Retina (tissue), 1 donor: Measurements from ENCODE around the gene CDC45.
"Not testable (repeated sequence)": the region's sequence is repeated elsewhere in the genome, so short reads cannot be mapped to it uniquely, and the experiment has no call there.

Experiments
- DNase-seq: peaks from one replicate; pipeline ENCODE4 v3.0.0-alpha.2; 2016

Gene CDC45

GRCh38 chr22:19533049-19533626 lies 53.4 kb downstream of the CDC45 start:
- DNase-seq, result no peak

DNA sequence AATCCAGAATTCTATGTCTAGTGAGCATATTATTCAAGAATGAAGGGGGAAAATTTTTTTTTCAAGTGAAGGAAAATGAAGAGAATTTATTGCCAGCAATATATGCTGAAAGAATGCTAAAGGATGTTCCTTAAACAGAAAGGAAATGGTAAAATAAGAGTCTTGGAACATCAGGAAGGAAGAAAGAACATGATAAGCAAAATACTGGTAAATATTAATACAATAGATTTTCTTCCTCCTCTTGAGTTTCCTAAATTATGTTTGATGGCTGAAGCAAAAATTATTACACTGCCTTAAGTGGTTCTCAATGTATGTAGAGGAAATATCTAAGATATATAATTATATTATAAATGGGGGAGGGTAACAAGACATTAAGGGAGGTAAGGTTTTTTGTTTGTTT lies 54.1 kb downstream of the CDC45 start:
- DNase-seq, result no peak

DNA sequence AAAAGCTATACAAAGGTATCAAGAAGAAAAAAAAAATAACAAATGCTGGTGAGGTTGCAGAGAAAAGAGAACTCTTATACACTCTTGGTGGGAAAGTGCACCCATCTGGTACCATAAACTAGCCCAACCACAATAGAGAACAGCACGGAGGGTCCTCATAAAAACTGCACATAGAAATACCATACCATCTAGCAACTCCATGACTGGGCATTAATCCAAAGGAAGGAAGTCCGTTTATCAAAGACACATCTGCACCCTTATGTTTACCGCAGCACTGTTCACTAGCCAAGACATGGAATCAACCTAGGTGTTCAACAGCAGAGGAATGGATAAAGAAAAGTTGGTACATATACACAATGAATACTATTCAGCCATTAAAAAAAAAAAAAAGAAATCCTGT lies 55.3 kb downstream of the CDC45 start:
- no peak for DNase-seq

GRCh38 chr22:19536564-19536963 lies 56.8 kb downstream of the CDC45 start:
- no peak for DNase-seq

- DNase-seq, result no peak
These were observed 58.3 kb downstream of the CDC45 start for GRCh38 chr22:19537941-19538488.

DNA sequence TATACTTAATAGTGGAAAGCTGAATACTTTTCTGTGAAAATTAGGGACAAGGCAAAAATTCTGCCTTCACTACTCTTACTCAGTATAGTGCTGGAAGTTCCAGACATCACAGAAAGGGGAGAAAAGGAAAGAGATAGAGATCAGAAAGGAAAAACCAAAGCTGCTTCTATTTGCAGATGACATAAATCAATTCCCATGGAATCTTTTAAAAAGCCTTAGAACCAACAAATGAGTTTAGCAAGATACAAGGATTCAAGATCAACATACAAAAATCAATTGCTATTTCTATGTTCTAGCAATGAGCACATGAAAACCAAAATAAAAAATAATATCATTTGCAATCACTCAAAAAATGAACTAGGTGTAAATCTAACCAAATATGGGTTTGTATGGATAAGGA lies 60.7 kb downstream of the CDC45 start:
- DNase-seq, result no peak

DNA sequence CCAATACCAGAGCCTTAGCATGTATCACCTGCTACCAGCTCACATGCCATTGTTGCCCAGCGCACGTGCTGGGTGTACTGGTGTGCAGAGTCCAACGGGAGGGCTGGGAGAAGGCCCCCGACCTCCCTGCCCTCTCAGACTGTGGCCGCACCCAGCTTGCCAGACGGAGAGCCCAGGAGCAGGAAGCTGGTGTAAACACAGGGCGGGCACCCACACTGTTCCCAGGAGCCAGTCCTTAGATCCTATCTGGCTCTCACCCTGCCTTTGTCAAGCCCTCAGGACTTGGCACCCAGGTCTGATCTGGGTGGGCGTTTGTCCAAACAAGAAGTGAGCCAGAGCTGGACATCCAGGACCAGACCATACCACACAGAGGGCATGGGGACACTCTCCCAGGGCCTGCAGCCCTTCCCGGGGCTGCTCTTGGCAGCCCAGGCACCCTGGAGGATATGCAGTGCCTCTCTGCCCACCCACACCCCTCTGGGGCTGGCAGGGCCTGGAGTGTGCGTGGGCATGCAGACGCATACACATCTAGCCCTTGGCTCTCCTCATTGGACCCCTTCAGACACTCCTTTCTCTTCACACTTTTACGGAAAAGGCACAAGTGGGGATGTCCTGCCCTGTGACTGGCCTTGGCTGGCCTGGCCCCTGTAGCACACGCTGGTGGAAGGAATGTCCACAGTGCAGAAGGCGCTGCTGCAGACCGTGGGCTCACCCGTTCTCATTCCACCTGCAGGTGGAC lies 64.4 kb downstream of the CDC45 start:
- DNase-seq, result no peak

DNA sequence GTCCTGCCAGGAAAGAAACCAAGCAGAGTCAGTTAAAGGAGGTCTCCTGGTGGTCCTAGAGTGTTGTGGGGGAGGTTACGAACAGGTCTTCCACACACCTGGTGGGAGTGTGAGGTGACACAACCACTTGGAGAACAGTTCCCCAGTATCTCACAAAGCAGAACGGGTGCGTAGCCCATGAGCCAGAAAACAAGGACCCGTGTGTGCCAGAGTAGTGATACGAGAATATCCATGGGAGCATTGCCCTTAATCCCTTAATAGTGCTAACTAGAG lies 66.2 kb downstream of the CDC45 start:
- no peak for DNase-seq

DNA sequence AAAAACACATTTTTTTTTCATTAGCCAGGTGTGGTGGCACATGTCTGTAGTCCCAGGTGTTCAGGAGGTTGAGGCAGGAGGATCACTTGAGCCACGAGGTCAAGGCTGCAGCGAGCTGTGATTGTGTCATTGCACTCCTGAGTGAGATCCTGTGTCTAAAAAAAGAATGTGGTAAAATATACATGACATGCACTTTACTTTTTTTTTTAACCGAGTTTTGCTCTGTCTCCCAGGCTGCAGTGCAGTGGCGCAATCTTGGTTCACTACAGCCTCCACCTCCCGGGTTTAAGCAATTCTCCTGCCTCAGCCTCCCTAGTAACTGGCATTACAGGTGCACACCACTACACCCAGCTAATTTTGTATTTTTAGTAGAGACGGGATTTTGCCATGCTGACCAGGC lies 67.0 kb downstream of the CDC45 start:
- no peak for DNase-seq

DNA sequence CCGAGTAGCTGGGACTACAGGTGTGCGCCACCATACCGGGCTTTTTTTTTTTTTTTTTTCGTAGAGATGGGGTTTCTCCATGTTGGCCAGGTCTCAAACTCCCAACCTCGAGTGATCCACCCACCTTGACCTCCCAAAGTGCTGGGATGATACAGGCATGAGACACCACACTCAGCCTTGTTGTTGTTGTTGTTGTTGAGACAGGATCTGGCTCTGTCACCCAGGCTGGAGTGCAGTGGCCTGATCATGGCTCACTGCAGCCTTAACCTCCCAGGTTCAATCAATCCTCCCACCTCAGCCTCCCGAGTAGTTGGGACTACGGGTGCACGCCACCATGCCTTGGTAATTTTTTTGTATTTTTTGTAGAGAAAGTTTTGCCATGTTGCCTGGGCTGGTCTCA lies 67.9 kb downstream of the CDC45 start:
- DNase-seq, result no peak

DNA sequence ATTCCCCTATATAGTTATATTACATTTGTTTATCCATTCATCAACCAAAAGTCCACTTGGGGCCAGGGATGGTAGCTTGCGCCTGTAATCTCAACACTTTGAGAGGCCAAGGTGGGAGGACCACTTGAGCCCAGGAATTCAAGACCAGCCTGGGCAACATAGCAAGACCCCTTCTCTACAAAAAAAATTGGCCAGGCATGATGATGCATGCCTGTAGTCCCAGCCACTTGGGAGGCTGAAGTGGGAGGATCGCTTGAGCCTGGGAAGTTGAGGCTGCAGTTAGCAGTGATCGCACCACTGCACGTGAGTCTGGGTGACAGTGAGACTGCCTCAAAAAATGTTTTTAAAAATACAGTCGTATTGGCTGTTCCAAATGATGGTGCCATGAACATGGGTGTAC lies 68.7 kb downstream of the CDC45 start:
- not testable (repeated sequence) for DNase-seq

DNA sequence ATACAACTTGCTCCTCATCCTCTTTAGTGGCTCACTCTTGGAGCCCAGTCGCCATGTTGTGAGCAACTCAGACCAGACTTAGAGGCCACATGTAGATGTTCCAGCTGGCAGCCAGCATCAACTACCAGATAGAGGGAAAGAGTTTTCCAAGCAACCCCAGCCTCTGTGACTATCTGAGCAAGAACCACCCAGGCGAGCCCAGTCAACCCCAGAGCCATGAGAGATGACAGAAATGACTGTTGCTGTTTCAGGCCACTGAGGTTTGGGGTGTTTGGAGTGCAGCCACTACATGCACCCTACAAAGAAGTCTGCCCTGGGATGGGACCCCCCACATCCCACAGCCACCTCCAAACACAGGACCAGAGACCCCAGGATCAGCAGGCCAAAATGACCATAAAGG lies 69.2 kb downstream of the CDC45 start:
- DNase-seq, result no peak

DNA sequence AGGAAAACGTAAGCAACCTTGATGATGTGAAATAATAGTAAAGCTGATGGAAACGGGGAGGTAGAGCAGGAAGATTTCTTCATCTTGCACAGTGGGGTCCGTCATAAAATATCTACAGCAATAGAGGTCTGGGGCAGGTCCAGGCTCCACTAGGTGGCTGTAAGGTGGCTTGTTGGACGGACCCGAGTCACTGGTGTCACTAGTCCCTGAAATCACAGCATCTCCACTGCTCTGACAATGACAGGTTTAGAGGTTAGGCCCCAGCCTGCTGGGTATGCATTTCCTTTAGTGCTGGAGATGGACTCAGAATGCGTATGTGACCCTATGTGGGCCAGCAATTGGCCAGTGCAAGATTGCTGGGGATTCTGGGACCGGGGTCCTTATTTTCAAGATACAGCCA lies 69.7 kb downstream of the CDC45 start:
- DNase-seq, result no peak

DNA sequence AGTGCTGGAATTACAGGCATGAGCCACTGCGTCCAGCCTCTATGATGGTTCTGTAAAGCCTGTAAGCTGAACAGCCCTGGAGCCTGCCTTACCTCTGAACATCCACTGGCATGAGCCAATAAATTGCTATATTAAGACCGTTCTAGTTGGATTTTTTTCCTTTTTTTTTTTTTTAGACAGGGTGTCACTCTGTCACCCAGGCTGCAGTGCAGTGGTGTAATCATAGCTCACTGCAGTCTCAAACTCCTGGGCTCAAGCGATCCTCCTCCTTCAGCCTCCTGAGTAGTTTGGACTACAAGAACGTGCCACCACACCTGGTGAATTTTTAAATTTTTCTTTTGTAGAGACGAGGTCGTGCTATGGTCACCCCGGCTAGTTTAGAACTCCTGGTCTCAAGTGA lies 70.7 kb downstream of the CDC45 start:
- no peak for DNase-seq

- no peak for DNase-seq
These were observed 73.5 kb downstream of the CDC45 start for GRCh38 chr22:19553201-19553600.

DNA sequence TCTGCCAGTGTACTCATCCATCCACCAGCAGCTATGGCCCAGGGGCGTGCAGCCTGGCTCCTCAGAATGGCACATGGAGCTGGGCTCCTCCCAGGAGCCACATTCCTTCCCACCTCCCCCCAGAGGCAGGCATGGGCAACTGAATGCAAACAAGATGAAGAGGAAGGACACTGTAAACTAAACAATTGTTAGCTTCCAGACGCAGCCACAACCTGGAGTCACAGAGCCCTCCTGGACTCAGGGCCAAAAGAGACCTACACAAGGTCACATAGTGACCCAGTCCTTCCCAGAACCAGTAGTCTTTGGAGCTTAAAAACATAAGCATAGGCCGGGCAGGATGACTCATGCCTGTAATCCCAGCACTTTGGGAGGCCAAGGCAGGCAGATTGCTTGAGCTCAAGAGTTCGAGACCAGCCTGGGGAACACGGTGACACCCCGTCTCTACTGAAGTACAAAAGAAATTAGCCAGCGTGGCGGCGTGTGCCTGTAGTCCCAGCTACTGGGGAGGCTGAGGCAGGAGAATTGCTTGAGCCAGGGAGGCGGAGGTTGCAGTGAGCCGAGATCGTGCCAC lies 75.2 kb downstream of the CDC45 start:
- no peak for DNase-seq

- no peak for DNase-seq
These were observed 75.9 kb downstream of the CDC45 start for GRCh38 chr22:19555651-19556050.

GRCh38 chr22:19556963-19557545 lies 77.3 kb downstream of the CDC45 start:
- no peak for DNase-seq

DNA sequence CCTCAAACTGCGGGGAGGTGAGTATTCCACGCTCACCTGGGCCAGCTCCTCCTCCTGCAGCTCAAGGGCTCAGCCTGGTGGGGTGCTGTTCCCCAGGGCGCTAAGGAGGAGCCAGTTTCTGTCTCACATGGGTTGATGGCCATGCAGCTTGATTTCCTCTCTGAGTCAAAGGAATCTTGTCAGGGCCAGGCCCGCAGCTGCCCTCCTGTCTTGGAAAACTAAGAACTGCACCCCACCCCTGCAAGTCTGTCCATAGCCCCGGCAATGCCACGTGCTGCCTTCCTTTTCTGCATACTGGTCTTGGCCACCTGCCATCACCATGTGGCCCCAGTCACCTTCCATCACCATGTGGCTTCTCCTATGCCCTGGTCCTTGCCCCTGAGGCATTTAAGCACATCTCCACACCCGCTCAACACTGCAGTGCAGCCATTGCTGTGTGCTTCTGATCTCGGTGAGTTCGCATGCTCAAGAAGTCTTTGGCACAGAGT lies 79.6 kb downstream of the CDC45 start:
- DNase-seq, result no peak

DNA sequence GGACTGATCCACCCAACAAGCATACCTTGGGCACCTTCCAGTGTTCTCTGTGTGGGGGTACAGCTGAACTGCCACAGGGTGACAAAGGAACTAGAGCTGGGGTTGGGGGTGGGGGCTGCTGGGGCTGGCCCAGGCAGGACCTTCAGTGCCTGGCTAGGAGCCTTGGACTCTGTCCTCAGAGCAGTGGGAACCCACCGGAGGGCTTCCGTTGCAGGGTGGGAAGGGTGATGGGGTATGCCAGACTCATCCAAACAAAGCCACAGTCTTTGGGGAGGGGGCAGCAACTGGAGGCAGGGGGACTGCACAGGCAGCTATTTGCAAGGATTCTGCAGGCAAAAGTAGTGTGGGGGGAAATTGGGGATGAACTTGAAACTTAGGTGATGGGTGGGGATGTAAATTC lies 80.2 kb downstream of the CDC45 start:
- no peak for DNase-seq

DNA sequence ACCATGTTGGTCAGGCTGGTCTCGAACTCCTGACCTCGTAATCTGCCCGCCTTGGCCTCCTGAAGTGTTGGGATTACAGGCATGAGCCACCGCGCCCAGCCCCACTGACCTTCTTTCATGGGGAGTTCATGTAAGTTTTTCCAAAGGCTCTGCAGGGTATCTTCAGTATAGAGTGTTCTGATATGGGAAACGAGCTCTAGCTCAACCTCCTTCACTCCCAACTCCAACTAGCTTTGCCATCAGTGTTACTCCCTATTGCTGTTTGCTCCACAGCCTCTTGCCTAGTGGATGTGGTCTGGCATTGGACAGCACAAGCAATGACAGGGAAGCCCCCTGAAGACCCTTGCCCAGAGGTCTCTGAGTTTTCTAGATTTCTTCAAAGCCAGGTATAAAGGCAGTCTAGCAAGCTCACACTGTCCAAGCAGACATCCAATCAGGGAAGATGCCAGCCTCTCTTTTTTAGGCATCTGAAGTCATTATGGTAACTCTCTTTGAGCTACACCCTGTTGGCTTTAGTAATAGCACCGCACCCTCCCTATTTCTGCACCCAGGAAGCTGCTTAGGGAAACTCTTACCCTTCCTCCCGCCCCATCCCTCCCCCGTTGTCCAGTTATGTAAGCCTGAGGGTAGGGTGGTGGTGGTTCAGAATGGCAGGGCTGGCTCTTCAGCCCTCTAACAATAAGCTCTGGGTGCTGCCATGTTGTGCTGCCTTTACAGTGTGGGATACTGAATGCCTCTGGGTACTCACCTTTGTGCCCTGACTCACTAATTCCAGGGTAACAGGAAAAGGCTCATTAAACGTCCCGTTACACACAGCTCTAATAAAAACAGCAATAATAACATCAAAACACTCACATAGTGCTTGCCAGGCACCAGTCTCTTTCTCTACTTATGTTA lies 85.9 kb downstream of the CDC45 start:
- DNase-seq, result no peak

- no peak for DNase-seq
These were observed 86.8 kb downstream of the CDC45 start for GRCh38 chr22:19566279-19567156.
